Heart left ventricle (tissue), 16 donors: Measurements from ENCODE around the gene COL1A1. TPM values are rescaled to one million over a fixed set of nuclear protein-coding genes. Genes with fewer than 3 reads are reported as not detected.

Experiments used
- ATAC-seq, 4 donors: fragments of 200-7000 bp; cut with Tn5 transposase; one replicate each; pipeline ENCODE4 v1.9.1; 2020 to 2022; ENCODE audit warnings: moderate library complexity in 4 of 4, mild to moderate bottlenecking in 3 of 4, moderate number of reproducible peaks in 1 of 4
- DNase-seq, 5 donors: peaks; one replicate each; pipeline ENCODE4 v3.0.0-alpha.2; 2020
- H3K27ac ChIP-seq, 12 donors: fragments of 200-600 bp; sonication (generic) in 4 of 12; one replicate each; pipeline versions ENCODE4 v1.5.0 to v1.8.0; 2016 to 2022; ENCODE audit warnings: mild to moderate bottlenecking in 2 of 12
- H3K27me3 ChIP-seq, 9 donors: fragments of 200-600 bp; sonication (generic) in 2 of 9; one replicate each; pipeline versions ENCODE4 v1.5.1 to v1.8.0; 2016 to 2022; ENCODE audit warnings: mild to moderate bottlenecking in 3 of 9
- H3K36me3 ChIP-seq, 9 donors: fragments of 200-600 bp; sonication (generic) in 2 of 9; one replicate each; pipeline versions ENCODE4 v1.5.0 to v1.8.0; 2018 to 2022; ENCODE audit warnings: mild to moderate bottlenecking in 2 of 9
- H3K4me1 ChIP-seq, 12 donors: fragments of 200-600 bp; sonication (generic) in 4 of 12; one replicate each; pipeline versions ENCODE4 v1.5.0 to v1.8.0; 2016 to 2022; ENCODE audit warnings: mild to moderate bottlenecking in 3 of 12
- H3K4me3 ChIP-seq, 12 donors: fragments of 200-600 bp; sonication (generic) in 4 of 12; one replicate each; pipeline versions ENCODE4 v1.5.0 to v1.8.0; 2017 to 2022; ENCODE audit warnings: mild to moderate bottlenecking in 9 of 12, moderate library complexity in 4 of 12
- H3K9me3 ChIP-seq, 12 donors: fragments of 200-600 bp; sonication (generic) in 4 of 12; one replicate each; pipeline versions ENCODE4 v1.5.0 to v1.8.0; 2016 to 2022; ENCODE audit warnings: mild to moderate bottlenecking in 1 of 12
- POLR2A ChIP-seq, 2 donors: fragments of 450-650 bp; IDR thresholded peaks; one replicate each; pipeline ENCODE4 v1.6.1; 2017; ENCODE audit warnings: antibody characterized with exemption in 2 of 2, mild to moderate bottlenecking in 2 of 2, moderate library complexity in 2 of 2
- WGBS, 4 donors: extraction: QIAGEN DNeasy Blood & Tissue Kit in 2 of 4; methylation state at CpG; one replicate each; pipeline versions ENCODE4 v1.1.5 to v1.1.7; 2013 to 2018; 5-methylcytosine and 5-hydroxymethylcytosine counted together
- intact Hi-C, 10 donors: fragments of 100-400 bp; cut with DNase I; formaldehyde crosslinking; loops; one replicate each; pipeline versions ENCODE4 v1.11.1 to v1.14.2; 2022
- polyA plus RNA-seq, 2 donors: library from polyadenylated mRNA; stranded (reverse); fragments of 200-250 nt; gene quantifications; one replicate each; pipeline ENCODE4 v1.2.3, GENCODE V29; 2013
- total RNA-seq, 9 donors: library from RNA; depleted of rRNA in 2 of 9; stranded (reverse); fragments of >200 nt in 2 of 9; fragmentation: NEBNext Ultra II Directional in 3 of 9; extraction: Animal tissue kit (Norgen Biotek cat#: 25700) in 3 of 9; gene quantifications; one replicate each; pipeline versions ENCODE4 v1.1.0 to v1.2.4, GENCODE V29; 2016 to 2023
- TF ChIP-seq, protein P1 (sequence below), 12 donors: fragments of 200-600 bp; sonication (generic) in 4 of 12; IDR thresholded peaks; one replicate each; pipeline versions ENCODE4 v1.5.0 to v1.8.0; 2018 to 2022; ENCODE audit warnings: antibody characterized with exemption in 12 of 12, mild to moderate bottlenecking in 5 of 12
- donor health status: ischemic (EF 13 %, LVEDD 7.1; RV severe dilation, severe dysfunction).
- donor health status: healthy with polysubstance abuse.
- donor health status: DM: no; HTN: yes; CAD: no.
- donor health status: DM: no; HTN: no; CAD: no.
- donor health status: ischemic (EF 25% LVEDD 6.9; RV normal size, moderate dysfunction).
- donor health status: ischemic (EF 25% LVEDD 5.7; RV mildly dilated, moderate dysfunction).
- donor health status: healthy.
- donor health status: DM: yes; HTN: yes; CAD: no.
- donor health status: ischemic (EF 35%, LVEDD 5.7; RV mildly dilated, moderate dysfunction).
- donor health status: nonischemic (EF 11% LVEDD 7.7; RV severe dilation, severe dysfunction).
- donor health status: DM: yes; HTN: yes; CAD: no.
- donor health status: PGD.
- donor health status: ischemic (EF 29% LVEDD 5.4; RV normal size, mild dysfunction).
- donor health status: nonischemic (EF 23%, LVEDD 6.1; RV moderate dilation, normal function).

COL1A1 gene
- total and polyA plus RNA-seq, 11 donors = 10.2 to 897 (median 55.4) TPM

DNA sequence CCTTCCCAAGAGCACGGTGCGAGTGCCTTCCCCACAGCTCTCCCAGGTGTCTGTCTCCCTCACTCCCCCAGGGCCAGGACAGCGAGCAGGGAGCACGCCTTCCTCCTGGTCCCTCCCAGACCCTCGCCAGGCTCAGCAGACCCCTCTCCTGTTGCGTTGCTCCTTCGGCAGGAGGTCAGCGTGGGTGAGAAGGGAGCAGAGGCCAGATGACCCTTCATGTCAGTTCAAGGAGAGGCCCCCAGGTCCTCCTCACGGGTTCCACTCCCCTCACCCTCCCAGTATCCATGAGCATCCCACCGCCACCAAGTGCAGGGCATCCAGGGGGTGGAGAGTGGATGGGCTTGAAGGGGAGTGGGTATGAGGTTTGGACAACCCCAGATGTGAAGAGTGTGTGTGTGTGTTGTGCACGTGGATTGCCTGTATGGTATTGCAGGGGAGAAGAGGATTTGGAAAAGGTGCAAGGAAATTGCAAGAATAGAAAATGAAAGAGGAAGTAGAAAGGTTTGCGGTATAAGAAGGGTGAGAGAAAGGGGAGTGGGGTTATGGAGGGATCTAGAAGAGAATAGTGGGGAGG is 17.9 kb downstream of the COL1A1 start:
- Histone ChIP-seq H3K4me3 (peak overlapping the region in 1 of 12 donors; percentile 15), H3K36me3 (peaks cover 0 to 37% (median 29%) of the 10 kb centered on the region in 9 donors), H3K4me1 (peaks cover 0 to 25% (median 5%) of the 10 kb centered on the region in 12 donors), H3K27me3 (no peaks in the 10 kb centered on the region), H3K9me3 (no peaks in the 10 kb centered on the region), H3K27ac (peak overlapping the region in 2 of 12 donors; percentile 10 to 74)
- ATAC-seq (no peak), DNase-seq (peak in 2 of 5 donors; percentile 22 to 55)
- TF ChIP-seq, protein P1, sequence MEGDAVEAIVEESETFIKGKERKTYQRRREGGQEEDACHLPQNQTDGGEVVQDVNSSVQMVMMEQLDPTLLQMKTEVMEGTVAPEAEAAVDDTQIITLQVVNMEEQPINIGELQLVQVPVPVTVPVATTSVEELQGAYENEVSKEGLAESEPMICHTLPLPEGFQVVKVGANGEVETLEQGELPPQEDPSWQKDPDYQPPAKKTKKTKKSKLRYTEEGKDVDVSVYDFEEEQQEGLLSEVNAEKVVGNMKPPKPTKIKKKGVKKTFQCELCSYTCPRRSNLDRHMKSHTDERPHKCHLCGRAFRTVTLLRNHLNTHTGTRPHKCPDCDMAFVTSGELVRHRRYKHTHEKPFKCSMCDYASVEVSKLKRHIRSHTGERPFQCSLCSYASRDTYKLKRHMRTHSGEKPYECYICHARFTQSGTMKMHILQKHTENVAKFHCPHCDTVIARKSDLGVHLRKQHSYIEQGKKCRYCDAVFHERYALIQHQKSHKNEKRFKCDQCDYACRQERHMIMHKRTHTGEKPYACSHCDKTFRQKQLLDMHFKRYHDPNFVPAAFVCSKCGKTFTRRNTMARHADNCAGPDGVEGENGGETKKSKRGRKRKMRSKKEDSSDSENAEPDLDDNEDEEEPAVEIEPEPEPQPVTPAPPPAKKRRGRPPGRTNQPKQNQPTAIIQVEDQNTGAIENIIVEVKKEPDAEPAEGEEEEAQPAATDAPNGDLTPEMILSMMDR (IDR thresholded peaks at IDR 0.05) = no peak
- TF ChIP-seq POLR2A (IDR thresholded peaks at IDR 0.05) = no peak
- WGBS, 4 donors = 62 to 67% (median 65%) methylated on average over 12 of the region's 12 CpGs
- intact Hi-C loops = loop anchor here in 1 of 10 donors (5.0 kb wide), 1 partner anchor 66 kb away; no protein-coding TSS in a partner anchor

DNA sequence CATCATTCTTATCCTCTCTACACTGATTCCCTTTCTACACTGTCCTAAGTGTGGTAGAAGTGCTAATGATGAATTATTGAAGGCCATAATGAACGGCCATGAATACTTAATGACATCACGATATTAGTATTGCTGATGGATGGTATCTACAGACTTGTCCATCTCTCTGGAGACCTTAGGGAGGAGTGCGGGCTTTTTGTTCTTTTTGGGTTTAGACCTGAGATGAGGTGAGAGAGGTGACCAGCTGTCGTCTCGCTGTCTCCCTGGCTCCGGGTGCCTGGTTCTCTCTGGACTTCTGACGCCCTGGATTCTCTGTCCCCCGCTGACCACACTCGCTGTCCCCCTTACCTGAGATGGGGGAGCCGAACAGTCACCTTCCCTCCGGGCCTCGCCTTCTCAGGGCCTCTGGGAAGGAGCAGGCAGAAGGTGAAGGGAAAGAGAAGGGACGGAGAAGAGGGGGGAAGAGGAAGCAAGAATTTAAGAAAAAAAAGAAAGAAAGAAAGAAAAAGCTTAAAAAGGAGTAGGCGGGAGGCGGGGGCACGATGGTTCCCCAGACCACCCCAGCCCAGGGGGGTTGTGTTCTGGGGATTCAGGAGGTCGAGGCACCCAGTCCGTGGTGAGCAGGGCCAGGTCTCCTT is 18.5 kb downstream of the COL1A1 start:
- WGBS, 4 donors = 81 to 86% (median 83%) methylated on average over 18 of the region's 18 CpGs
- DNase-seq (no peak), ATAC-seq (no peak)
- TF ChIP-seq, protein P1 (IDR thresholded peaks at IDR 0.05) = no peak
- TF ChIP-seq POLR2A (IDR thresholded peaks at IDR 0.05) = no peak
- H3K4me3 ChIP-seq = no peak overlapping the region
- H3K4me1 ChIP-seq = peaks cover 0 to 32% (median 11%) of the 10 kb centered on the region in 12 donors
- H3K27me3 ChIP-seq = no peaks in the 10 kb centered on the region
- H3K9me3 ChIP-seq = no peaks in the 10 kb centered on the region
- intact Hi-C loops = loop anchor here in 1 of 10 donors (5.0 kb wide), 1 partner anchor 66 kb away; no protein-coding TSS in a partner anchor
- H3K27ac ChIP-seq = peak overlapping the region in 1 of 12 donors; percentile 74
- H3K36me3 ChIP-seq = peaks cover 0 to 31% (median 25%) of the 10 kb centered on the region in 9 donors

GRCh38 chr17:50181591-50182560 is 19.6 kb downstream of the COL1A1 start:
- ATAC-seq = no peak
- Histone ChIP-seq H3K4me3 (no peak overlapping the region), H3K4me1 (peaks cover 0 to 42% (median 21%) of the 10 kb centered on the region in 12 donors)

More at GRCh38 chr17:50181591-50182560, 19.6 kb downstream of the COL1A1 start:
- H3K27ac ChIP-seq = peak overlapping the region in 1 of 12 donors; percentile 74
- H3K27me3 ChIP-seq = no peaks in the 10 kb centered on the region
- peak in 2 of 5 donors; percentile 24 to 35 for DNase-seq
- peaks cover 0 to 20% (median 16%) of the 10 kb centered on the region in 9 donors for H3K36me3 ChIP-seq
- intact Hi-C loops = loop anchor here in 1 of 10 donors (5.0 kb wide), 1 partner anchor 65 kb away; no protein-coding TSS in a partner anchor
- no peak for TF ChIP-seq POLR2A (IDR thresholded peaks at IDR 0.05)
- TF ChIP-seq, protein P1 (IDR thresholded peaks at IDR 0.05) = no peak
- H3K9me3 ChIP-seq = no peaks in the 10 kb centered on the region
- WGBS, 4 donors = 76 to 86% (median 85%) methylated on average over 12 of the region's 12 CpGs
